ENCODE measurements around the gene POFUT2. TPM values are rescaled to one million over a fixed set of nuclear protein-coding genes. Genes with fewer than 3 reads are reported as not detected.

Gene POFUT2
- polyA plus RNA-seq, 1 donor, result 32.8 TPM

DNA sequence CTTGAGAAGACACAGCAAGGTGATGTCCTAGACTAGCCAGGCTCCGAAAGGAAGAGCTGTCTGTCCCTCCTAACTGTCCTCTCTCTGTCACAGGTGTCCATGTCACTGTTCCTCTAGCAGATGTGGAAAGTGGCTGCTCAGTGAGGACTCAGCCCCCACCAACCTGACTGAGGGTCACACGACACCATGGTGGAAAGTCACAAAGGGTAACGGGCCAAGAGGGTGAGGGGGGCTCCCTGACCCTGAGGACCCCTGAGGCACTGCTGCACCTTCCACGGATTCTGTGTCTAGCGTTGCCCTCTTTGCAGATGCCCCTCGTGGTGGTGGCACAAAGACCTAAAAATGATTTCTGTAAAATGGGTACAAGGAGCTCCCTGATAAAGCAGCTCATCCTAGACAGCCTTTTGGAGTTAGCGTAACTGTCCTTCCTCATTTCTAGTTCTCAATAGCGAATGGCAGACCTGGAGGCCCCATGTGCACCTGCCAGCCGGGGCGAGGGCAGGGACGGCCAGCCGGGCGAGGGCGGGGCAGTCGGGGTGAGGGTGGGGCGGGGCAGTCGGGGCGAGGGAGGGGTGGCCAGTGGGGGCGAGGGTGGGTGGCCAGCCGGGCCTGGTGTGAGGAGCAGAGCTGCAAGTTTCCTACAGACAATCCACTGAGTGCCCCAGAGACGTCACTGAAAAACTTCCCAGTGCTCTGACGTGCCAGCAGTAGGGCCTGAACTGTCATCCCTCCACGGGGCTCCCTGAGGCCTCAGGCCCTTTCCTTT, 23.4 kb downstream of the POFUT2 start:
- no peak for DNase-seq (ENCODE audit: low read depth)

DNA sequence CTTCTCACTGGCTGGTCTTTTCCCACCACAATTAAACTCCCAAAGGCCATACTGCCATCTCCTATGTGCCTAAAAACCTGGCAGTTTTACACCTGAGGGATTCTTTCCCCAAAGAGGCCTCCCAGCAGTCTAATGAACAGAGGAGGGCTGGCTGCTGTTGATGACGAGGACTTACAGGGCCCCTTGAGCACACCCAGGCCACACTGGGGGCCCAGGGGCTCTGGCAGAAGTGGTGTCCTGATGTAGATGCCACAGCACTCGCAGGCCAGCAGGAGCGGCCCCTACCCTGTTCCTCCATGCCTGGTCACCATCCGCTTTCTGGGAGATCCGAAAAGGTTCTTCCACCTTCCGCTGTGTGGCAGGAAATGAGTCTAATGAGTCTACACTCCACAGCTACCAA, 24.2 kb downstream of the POFUT2 start:
- no peak for DNase-seq (ENCODE audit: low read depth)

DNA sequence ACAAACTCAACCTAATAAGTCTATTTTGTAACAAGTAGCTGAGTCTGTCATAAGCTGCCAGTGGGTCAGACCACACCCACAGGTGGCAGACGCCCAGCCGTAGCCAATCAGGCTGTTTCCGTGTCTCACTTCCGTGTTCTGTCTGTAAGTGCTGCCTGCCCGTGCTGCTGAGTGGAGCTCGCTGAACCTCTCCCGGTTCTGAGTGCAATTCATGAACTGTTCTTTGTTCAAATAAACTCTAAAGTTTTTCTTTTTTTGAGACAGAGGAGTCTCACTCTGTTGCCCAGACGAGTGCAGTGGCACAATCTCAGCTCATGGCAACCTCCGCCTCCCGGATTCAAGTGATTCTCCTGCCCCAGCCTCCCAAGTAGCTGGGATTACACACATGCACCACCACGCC, 25.1 kb downstream of the POFUT2 start:
- no peak for DNase-seq (ENCODE audit: low read depth)

DNA sequence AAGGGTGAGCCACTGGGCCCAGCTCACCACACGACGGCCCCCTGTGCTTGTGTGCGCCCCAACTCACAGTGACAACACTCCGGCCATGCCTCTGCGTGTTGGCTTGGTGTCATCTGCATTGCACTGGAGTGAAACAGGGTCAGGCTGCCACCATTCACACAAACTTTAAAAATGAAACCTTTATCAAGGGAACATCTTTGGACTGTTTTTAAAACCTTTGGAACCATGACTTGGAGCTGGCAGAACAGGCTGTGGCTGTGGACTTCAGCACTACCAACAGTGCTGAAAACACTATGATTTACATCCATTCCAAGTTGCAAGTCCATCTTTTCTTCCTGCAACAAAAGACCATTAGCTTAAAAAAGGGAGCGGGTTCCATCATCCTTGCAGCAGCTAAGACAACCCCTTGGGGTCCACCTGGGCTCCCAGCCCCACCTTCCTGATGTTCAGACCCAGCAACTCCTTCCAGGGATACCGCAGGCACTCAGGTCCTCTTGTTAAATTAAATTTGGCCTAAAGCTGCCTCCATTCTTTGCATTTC, 25.6 kb downstream of the POFUT2 start:
- DNase-seq (ENCODE audit: low read depth), result no peak

GRCh38 chr21:45261093-45261492, 26.6 kb downstream of the POFUT2 start:
- DNase-seq (ENCODE audit: low read depth), result no peak

GRCh38 chr21:45260191-45260825, 27.4 kb downstream of the POFUT2 start:
- DNase-seq (ENCODE audit: low read depth), result no peak

- DNase-seq (ENCODE audit: low read depth), result no peak
These were observed 28.4 kb downstream of the POFUT2 start for GRCh38 chr21:45259206-45259840.

DNA sequence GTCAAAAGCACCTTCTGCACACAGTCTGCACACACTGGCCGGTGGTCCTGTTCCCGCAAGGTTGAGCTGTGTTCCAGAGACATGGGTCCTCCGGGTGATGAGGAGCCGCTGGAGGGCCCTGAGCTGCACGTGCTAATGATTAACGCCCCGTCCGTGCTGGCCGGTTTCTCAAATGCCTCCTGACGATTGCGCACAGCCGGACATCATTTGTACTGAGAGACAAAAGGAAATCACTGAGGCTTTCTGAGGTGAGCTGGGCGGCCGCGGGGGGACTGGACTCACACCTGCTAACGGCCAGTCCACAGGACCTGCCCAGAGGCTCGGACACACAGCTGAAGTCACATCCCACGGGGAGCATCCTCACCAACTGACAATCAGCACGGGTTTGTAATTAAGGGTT, 29.2 kb downstream of the POFUT2 start:
- no peak for DNase-seq (ENCODE audit: low read depth)

DNA sequence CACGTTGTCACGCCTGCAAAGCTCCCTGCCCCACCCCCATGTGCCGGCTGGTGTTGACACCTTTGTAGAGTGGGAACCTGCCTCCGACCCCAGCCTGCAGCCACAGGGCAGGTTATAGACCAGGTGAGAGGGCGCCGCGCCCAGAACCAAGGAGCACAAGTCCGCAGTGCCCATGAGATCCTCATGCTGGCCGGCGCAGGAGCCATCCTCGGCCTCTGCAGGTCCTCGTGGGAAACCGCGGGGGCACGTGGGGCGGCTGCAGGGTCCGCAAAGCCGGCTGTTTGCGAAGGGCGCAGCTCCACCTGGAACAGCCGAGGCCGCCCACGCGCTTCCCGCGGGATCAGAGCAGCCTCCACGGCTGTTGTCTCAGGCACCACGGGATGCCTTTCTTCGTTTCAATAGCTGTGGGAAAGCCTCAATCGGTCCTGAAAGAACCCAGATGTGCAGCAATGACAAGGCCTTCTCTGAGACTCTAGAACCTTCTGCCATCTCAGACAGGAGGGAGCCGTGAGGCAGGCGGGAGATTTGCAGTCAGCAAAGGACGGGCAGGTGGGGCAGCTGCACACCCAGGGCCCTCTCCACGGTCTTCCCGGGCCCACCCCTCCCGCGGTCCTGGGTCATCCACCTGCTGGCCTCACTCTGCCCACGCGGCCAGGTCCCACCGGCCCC, 29.9 kb downstream of the POFUT2 start:
- DNase-seq (ENCODE audit: low read depth), result no peak

DNA sequence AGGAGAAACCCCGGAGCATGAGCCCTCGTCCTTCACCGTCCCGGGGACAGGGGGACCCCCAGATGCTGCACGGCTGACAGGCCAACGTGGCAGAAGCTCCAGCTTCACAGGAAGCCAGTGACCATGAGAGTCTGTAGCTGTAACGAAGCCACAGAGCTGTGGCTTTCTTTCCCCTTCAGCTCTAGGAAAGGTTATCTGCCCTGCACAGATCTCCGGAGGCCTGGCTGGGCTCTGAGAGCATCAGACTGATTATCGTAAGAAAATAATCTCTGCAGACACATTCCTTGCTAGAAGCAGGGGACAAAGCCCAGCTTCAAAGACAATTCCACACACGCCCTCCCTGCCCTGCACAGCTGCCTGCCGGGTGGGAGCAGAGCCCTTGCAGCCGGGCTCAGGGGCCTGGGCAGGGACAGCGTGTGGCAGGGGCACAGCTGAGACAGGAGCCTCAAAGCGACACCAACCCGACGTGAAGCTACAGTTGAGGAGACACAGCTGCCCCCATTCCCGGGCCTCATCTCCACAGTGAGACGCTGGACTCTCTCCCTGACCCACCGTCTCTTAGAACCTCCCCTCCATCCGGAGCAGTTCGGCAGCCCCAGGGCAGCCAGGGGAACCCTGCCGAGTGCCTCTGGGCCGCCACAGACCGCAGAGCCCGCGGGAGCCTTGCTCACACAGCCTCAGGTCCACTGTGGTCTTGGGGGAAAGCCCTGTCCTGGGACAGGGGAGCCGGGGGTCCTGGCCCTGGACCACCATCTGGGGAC, 30.6 kb downstream of the POFUT2 start:
- no peak for DNase-seq (ENCODE audit: low read depth)

- no peak for DNase-seq (ENCODE audit: low read depth)
These were observed 31.4 kb downstream of the POFUT2 start for GRCh38 chr21:45256021-45256911.

- DNase-seq (ENCODE audit: low read depth), result no peak
These were observed 32.2 kb downstream of the POFUT2 start for GRCh38 chr21:45255381-45256020.

GRCh38 chr21:45254460-45254930, 33.2 kb downstream of the POFUT2 start:
- DNase-seq (ENCODE audit: low read depth), result no peak

DNA sequence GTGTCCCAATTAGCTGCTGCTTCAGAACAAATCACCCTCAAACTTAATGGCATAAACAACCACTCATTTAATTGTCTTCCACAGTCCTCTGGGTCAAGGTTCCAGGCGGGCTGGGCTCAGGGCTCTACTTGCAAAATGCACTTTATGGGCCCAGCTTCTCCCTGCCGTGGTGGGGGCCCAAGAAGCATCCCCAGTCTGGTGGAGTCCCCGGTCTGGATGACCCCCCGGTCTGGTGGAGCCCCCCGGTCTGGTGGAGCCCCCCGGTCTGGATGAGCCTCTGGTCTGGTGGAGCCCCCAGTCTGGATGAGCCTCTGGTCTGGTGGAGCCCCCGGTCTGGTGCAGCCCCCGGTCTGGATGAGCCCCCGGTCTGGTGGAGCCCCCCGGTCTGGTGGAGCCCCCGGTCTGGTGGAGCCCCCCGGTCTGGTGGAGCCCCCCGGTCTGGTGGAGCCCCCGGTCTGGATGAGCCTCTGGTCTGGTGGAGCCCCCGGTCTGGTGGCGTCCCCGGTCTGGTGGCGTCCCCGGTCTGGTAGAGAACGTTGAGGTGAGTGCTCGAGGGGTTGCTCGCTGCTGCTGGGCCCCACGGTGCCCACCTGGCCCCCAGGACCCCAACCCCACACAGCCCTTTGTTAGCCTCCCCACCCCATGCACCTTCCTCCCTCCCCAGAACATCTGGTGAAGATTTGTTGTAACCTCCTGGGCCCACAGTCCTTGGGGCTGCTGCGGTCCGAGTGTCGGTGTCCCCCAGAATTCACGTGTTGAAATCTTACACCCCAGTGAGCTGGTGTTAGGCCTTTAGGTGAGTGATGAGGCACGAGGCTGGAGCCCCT, 33.8 kb downstream of the POFUT2 start:
- no peak for DNase-seq (ENCODE audit: low read depth)

GRCh38 chr21:45253180-45253579, 34.5 kb downstream of the POFUT2 start:
- no peak for DNase-seq (ENCODE audit: low read depth)

DNA sequence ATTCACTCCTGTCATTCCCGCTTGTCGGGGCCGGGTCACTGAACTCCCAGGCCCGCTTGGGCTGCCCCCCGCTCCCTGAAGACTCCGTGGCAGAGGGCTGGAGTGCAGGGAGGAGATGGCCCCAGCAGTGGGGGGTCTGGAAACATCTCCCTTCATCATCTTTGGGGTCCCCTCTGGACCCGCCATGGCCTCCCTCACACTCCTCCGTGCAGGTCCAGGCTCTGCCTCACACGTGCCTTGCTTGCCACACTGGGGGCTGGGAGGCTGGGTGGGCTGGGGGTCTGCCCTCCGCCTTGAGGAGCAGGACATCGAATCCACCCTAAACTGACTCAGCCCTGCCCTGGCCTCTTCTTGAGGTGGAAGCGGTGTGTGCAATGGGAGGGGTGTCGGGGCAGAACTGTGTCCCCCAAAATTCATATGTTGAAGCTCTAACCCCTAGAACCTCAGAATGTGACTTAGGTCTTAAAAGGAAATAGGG, 35.2 kb downstream of the POFUT2 start:
- no peak for DNase-seq (ENCODE audit: low read depth)

- DNase-seq (ENCODE audit: low read depth), result no peak
These were observed 35.9 kb downstream of the POFUT2 start for GRCh38 chr21:45251635-45252447.
